ENCODE measurements around the gene PUS1.
"Not testable (repeated sequence)": the region's sequence is repeated elsewhere in the genome, so short reads cannot be mapped to it uniquely, and the experiment has no call there.

PUS1 gene

DNA sequence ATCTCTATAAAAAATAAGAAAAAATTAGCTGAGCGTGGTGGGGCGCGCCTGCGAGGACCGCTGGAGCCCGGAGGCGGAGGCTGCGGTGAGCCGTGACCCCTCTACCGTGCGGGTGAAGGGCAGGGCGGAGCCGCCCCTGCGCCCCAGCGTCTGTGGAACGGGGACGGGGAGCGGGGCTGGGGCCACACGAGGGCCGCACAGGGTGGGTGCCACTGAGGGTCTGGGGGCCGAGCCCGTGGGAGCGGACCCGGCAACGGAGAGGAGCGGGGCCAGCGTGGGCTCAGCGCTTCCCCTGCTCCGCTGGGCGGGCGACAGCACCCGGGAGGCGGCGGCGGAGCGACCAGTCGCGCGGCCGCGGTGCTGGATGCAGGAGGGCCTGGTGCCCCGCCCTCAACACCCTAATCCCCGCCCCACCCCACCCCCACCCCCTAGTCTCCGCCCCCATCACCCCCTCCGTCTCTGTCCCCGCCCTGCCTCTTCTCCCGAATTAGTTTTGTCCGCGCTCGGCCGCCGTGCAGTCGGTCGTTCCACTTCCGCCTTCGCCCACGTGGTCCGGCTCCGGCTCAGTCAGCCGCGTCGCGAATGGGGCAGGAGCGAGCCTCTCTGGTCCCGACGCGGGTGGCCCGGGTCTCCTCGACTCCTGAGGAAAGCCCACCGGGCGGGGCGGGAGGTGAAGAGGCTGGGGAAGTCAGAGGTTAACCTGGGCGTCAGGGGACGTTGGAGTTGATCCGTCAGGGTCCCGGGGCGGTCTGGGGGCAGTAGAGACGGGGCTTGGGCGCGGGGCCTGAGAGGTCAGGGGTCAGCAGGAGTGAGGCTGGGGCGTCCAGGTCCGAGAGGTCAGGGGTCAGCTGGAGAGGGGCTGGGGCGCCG is at the start of gene PUS1:
PUS1 (plus strand) TSS at position 566 of the 870 bp plus-strand sequence. CDS start 447 bp downstream, outside the sequence.
- peak; percentile 88 to 89 for DNase-seq (ENCODE audit: low read depth in 2 of 2)

- no peak for DNase-seq (ENCODE audit: low read depth in 2 of 2)
Observed at GRCh38 chr12:131882804-131883520, 46.1 kb upstream of the PUS1 start.

DNA sequence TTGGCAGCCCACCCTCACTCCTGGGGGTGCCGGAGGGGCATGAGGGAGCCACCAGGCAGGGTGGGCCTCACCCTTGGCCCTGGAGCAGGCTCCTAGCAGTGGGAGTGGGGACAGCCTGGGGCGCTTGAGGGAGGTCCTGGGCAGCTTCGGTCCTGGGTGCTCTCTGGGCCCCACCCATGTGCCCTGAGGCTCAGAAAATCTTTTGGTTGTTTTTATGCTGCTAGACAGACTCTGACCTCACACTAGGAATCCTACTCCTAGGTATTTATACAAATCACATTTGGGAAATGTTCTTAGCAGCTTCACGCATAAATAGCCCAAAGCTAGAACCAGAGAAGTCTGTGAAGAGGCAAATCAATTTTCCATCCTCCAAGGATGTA is 45.6 kb upstream of the PUS1 start:
- DNase-seq (ENCODE audit: low read depth in 2 of 2) = no peak

DNA sequence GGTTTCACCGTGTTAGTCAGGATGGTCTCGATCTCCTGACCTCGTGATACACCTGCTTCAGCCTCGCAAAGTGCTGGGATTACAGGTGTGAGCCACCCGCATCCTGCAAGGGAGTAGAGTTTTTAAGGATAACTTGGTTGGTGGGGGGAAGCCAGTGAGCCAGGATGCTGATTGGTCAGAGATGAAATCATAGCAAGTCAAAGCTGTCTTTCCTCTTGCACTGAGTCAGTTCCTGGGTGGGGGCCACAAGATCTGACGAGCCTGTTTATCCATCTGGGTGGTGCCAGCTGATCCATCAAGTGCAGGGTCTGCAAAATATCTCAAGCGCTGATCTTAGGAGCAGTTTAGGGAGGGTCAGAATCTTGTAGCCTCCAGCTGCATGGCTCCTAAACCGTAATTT is 44.0 kb upstream of the PUS1 start:
- DNase-seq (ENCODE audit: low read depth in 2 of 2) = not testable (repeated sequence)

DNA sequence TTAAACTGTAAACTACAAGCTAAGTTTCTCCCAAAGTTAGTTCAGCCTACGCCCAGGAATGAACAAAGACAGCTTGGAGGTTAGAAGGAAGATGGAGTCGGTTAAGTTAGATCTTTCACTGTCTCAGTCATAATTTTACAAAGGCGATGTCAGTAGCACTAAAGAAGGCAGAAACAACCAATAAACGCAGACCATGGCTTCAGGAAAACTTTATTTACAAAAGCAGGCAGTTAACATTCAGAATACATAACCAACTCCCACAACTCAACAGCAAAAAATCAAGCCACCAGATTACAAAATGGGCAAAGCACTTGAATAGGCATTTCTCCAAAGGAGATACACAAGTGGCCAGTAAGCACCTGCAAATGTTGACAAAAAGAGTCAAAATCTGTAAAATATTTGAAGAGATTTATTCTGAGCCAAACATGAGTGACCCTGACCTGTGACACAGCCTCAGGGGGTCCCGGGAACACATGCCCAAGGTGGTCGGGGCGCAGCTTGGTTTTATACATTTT is 43.5 kb upstream of the PUS1 start:
- DNase-seq (ENCODE audit: low read depth in 2 of 2) = no peak

GRCh38 chr12:131891722-131892121 is 37.4 kb upstream of the PUS1 start:
- not testable (repeated sequence) for DNase-seq (ENCODE audit: low read depth in 2 of 2)

- no peak for DNase-seq (ENCODE audit: low read depth in 2 of 2)
Observed at GRCh38 chr12:131892711-131893604, 36.1 kb upstream of the PUS1 start.

DNA sequence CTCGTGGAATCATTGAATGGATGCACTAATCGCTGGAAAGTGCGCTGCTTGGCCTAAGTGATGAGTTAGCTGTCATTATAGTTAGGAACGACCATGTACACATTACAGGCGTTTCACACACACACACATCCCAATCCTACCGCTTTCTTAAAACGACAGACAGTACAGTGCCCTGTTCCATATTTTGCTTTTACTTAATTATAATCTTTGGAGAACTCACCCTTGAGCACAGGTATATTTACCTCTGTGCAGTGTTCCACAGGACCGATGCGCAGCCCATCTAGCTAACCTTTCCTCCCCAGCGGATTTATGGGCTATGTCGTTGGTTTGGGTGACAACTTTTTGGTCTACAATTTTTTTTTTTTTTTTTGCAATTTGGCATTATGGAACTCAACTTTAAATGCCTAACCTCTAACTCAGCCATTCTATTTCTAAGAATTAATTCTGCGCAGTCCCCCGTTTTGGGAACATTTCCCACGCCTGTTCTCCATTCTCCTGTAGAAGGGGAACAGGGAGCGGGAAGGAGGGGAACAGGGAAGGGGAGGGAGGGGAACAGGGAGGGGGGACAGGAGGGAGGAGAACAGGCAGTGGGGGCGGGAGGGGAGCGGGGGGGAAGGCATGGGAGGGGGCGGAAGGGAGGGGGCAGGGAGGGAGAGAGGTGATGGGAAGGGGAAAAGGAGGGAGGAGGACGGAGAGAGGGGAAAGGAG is 35.3 kb upstream of the PUS1 start:
- DNase-seq (ENCODE audit: low read depth in 2 of 2) = no peak

- peak; percentile 80 to 84 for DNase-seq (ENCODE audit: low read depth in 2 of 2)
Observed at GRCh38 chr12:131894313-131894860, 34.7 kb upstream of the PUS1 start, which contains the start of gene ULK1. Gene ULK1 (plus strand): TSS chr12:131894622. CDS start chr12:131895002, 380 bp downstream.

DNA sequence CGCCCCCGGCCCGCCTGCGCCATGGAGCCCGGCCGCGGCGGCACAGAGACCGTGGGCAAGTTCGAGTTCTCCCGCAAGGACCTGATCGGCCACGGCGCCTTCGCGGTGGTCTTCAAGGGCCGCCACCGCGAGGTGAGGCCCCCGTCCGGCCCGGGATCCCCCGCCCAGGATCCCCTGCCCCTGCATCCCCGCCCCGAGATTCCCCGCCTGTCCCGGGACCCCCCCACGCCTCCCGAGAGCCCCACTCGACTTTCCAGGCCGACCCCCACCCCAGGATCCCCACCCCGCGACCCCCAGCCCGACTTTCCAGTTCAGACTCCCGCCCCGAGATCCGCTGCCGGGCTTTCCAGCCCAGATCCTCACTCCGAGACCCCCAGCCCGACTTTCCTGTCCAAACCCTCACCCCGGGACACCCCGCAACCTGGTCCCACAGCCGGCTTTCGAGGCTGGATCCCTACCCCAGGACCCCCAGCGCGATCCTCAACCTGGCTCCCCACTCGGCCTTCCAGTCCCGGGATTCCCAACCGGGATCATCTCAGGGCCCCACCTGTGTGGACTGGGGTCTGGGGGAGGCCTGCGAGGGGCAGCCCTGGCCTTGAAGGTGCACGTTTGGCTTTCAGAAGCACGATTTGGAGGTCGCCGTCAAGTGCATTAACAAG is 34.0 kb upstream of the PUS1 start:
- DNase-seq (ENCODE audit: low read depth in 2 of 2) = no peak

GRCh38 chr12:131895640-131896079 is 33.4 kb upstream of the PUS1 start:
- no peak for DNase-seq (ENCODE audit: low read depth in 2 of 2)

DNA sequence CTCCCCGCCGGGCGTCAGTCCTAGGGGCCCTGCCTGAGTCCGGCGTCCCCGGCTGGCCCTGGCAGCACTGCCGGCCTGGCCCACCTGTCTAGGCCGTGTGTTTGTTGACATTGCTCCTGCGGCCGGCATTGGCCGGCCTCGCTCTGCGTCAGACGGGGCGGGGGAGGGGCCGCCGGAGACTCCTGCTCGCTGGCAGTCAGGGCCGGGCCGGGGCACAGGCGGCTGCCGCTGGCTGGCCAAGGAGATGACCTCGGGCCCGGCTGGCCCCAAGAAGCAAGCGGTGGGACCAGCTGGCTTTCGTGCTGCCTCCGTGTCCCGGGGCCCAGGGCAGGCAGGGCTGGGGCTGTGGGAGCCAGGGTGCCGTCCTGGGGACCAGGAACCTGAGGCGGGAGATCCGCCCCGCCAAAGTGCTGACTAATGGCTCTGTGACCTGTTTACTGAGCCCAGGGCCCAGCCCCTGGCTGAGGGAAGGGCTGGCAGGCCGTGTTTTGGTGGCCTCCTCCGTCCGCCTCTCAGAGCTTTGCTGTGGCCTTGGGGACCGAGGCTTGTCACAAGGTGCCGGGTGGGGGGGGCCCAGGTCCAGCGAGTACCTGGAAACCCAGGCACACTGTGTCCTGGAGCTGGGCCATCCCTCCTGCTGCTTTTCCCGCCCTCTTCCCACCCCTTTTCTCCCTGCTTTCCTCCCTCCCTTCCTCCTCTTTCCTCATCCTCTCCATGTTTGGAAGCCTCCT is 32.8 kb upstream of the PUS1 start:
- DNase-seq (ENCODE audit: low read depth in 2 of 2) = peak; percentile 25 to 44

DNA sequence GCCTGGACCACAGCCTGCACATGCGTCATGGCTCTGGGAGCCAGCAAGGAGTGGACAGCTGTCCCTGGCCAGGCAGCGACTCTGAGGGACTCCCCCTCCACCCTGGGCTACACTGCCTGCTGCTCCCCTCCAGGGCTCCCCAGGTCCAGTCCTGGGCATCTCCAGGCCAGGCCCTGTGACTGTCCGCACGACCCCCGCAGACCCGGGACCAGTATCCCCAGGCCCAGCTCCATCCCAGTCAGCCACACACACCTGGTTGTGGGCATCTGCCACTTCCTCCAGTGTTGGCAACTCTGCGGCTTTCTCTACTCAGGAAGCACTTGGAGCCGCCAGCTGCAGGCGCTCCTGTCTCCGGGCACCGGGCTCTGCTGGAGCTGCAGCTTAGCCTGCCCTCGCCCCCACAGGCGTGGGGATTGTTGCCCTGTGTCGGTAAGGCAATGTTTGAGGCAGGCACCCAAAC is 32.2 kb upstream of the PUS1 start:
- no peak for DNase-seq (ENCODE audit: low read depth in 2 of 2)

DNA sequence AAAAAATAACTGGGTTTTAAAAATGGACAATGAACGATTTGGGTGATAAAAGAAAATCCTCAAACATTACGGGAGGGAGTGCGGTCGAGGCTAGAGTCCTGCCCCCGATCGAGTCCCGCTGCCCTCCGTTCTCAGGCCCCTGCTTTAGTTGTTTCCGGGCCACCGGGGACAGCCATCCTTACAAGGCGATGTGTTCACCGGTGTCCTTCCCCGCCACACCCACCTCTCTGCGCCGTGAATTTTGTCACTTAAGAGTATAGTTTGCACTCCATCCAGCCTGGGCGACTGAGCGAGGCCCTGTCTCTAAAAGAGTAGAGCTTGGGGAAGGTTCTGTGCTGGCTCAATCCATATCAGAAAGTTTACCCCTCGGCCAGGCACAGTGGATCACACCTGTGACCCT is 31.8 kb upstream of the PUS1 start:
- DNase-seq (ENCODE audit: low read depth in 2 of 2) = no peak

DNA sequence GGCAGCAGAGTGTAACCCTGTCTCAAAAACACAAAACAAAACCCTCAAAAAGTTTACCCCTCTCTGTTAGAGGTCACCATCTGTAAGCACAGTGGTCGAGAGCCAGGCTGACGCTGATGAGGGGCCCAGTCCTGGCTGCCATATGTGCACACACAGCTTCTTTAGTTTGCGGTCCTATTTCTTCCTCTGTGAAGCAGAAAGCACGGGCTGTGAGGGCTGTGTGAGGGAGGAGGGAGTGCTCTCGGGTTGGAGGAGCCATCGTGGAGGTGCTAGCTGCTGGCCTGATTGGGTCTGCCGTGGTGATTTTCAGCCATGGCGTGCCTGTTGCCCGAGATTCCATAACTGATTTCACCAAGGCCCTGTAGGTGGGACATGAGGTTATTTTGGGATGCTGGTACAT is 31.2 kb upstream of the PUS1 start:
- DNase-seq (ENCODE audit: low read depth in 2 of 2) = no peak

DNA sequence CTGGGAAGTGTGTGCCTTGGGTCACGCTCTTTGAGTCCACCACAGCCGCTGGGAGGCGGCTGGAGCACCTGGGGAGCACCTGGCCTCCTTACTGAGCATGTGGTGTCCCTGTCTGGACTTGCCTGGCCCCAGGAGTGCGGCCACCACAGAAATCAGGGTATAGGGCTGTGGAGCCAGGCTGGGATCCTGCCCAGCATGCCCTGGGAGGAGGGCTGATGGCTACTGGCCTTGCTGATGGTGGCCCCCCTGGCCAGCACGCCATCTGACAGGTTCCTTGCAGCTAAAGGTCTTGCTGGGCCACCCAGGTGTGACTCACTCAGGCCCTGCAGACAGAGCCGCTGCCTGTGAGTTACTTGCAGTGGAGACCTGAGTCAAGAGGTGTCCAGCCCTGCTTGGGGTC is 28.7 kb upstream of the PUS1 start:
- DNase-seq (ENCODE audit: low read depth in 2 of 2) = no peak

- DNase-seq (ENCODE audit: low read depth in 2 of 2) = no peak
Observed at GRCh38 chr12:131901431-131902331, 27.4 kb upstream of the PUS1 start.

Data from stimulated activated CD8-positive, alpha-beta memory T cell treated with anti-CD3 and anti-CD28 coated beads, Interleukin-15, amount 100 ng/mL, for 4 hours (primary cell).